Measurements from ENCODE around the gene FOXC1. TPM values are rescaled to one million over a fixed set of nuclear protein-coding genes. Genes with fewer than 3 reads are reported as not detected.

Gene FOXC1
- total RNA-seq, 1 experiment from 2014 or later, result not detected

DNA sequence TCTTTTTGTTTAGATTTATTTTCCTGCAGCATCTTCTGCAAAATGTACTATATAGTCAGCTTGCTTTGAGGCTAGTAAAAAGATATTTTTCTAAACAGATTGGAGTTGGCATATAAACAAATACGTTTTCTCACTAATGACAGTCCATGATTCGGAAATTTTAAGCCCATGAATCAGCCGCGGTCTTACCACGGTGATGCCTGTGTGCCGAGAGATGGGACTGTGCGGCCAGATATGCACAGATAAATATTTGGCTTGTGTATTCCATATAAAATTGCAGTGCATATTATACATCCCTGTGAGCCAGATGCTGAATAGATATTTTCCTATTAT, 3.2 kb downstream of the FOXC1 start:
- TF ChIP-seq, protein P1, sequence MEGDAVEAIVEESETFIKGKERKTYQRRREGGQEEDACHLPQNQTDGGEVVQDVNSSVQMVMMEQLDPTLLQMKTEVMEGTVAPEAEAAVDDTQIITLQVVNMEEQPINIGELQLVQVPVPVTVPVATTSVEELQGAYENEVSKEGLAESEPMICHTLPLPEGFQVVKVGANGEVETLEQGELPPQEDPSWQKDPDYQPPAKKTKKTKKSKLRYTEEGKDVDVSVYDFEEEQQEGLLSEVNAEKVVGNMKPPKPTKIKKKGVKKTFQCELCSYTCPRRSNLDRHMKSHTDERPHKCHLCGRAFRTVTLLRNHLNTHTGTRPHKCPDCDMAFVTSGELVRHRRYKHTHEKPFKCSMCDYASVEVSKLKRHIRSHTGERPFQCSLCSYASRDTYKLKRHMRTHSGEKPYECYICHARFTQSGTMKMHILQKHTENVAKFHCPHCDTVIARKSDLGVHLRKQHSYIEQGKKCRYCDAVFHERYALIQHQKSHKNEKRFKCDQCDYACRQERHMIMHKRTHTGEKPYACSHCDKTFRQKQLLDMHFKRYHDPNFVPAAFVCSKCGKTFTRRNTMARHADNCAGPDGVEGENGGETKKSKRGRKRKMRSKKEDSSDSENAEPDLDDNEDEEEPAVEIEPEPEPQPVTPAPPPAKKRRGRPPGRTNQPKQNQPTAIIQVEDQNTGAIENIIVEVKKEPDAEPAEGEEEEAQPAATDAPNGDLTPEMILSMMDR (conservative IDR thresholded peaks at IDR 0.05), result no peak
- Histone ChIP-seq H3K9ac (ENCODE audit: extremely low read depth, insufficient read length, low read length) (no peak overlapping the region), H2AK5ac (ENCODE audit: insufficient read length, low read length) (no peak overlapping the region), H3K23me2 (ENCODE audit: insufficient read length, low read depth, low read length, poor library complexity, severe bottlenecking) (peaks cover 8% of the 10 kb centered on the region), H3K27ac (ENCODE audit: insufficient read length, low read depth, low read length) (no peak overlapping the region), H2BK20ac (ENCODE audit: low read depth, low read length, poor library complexity, severe bottlenecking) (no peak overlapping the region), H3K4me1 (ENCODE audit: insufficient read depth, low read length) (no peaks in the 10 kb centered on the region; the same call in 1 of the 2 replicates), H3K4ac (ENCODE audit: low read depth, low read length) (no peak overlapping the region), H3K4me2 (ENCODE audit: insufficient read depth, insufficient read length, low read length) (no peak overlapping the region), H3T11ph (ENCODE audit: low read length) (no peak overlapping the region), H2BK120ac (ENCODE audit: low read depth, low read length, poor library complexity, severe bottlenecking) (no peak overlapping the region), H4K20me1 (ENCODE audit: control insufficient read depth, insufficient read depth, insufficient read length) (no peaks in the 10 kb centered on the region), H4K5ac (ENCODE audit: insufficient read length, low read depth, low read length) (no peak overlapping the region), H3K9me3 (ENCODE audit: control insufficient read depth, low read depth, low read length) (no peaks in the 10 kb centered on the region), H3K27me3 (ENCODE audit: insufficient read depth, low read length) (peaks cover 77% of the 10 kb centered on the region), H2BK5ac (ENCODE audit: insufficient read length, low read length) (no peak overlapping the region), H3K79me2 (ENCODE audit: insufficient read depth, low read length) (no peaks in the 10 kb centered on the region), H3K23ac (ENCODE audit: insufficient read length, low read depth, low read length) (no peak overlapping the region), H3K14ac (ENCODE audit: insufficient read depth, low read length) (no peak overlapping the region), H3K56ac (ENCODE audit: insufficient read length, low read depth, low read length) (no peak overlapping the region), H2BK12ac (ENCODE audit: insufficient read length, low read depth, low read length) (no peak overlapping the region), H2AFZ (ENCODE audit: low read length) (no peak overlapping the region), H3K79me1 (ENCODE audit: insufficient read depth, low read depth, low read length, poor library complexity, severe bottlenecking) (no peaks in the 10 kb centered on the region), H3K18ac (ENCODE audit: insufficient read length, low read depth, low read length) (no peak overlapping the region), H4K8ac (replicated peaks; ENCODE audit: insufficient read length, low read depth, low read length) (no peak overlapping the region), H2BK15ac (ENCODE audit: low read depth, low read length) (no peak overlapping the region), H4K91ac (ENCODE audit: insufficient read length, low read depth, low read length) (no peak overlapping the region)
- WGBS (ENCODE audit: extremely low coverage, insufficient read length, low lambda C conversion rate), result no CpG with 5 or more reads among the region's 7 CpGs
- no peak overlapping the region for H3K4me3 Mint-ChIP-seq
- no peaks in the 10 kb centered on the region for H3K36me3 Mint-ChIP-seq (ENCODE audit: insufficient read depth in 1 of 3, low read depth in 3 of 3)
- peaks cover 12 to 30% of the 10 kb centered on the region in 2 experiments for H3K4me1 Mint-ChIP-seq
- peaks cover 0 to 4% of the 10 kb centered on the region in 2 experiments; a peak in 3 of 5 replicates for H3K9me3 Mint-ChIP-seq
- peaks cover 87% of the 10 kb centered on the region for H3K27me3 Mint-ChIP-seq (ENCODE audit: low read depth)
- H3K27ac Mint-ChIP-seq, result no peak overlapping the region
- no peak for DNase-seq

Measured in H9 (cell line).